ENCODE measurements around the gene C10orf88. TPM values are rescaled to one million over a fixed set of nuclear protein-coding genes. Genes with fewer than 3 reads are reported as not detected.

C10orf88 gene
- total RNA-seq, 1 donor from 2014 or later, result 10.0 TPM

- Mint-ChIP-seq H3K36me3 (ENCODE audit: unreplicated experiment) (peaks cover 5% of the 10 kb centered on the region), H3K27ac (ENCODE audit: unreplicated experiment) (no peak overlapping the region), H3K4me3 (ENCODE audit: unreplicated experiment) (no peak overlapping the region), H3K4me1 (ENCODE audit: unreplicated experiment) (no peaks in the 10 kb centered on the region), H3K9me3 (ENCODE audit: unreplicated experiment) (peaks cover 36% of the 10 kb centered on the region), H3K27me3 (ENCODE audit: unreplicated experiment) (no peaks in the 10 kb centered on the region)
- DNase-seq (ENCODE audit: extremely low spot score, unreplicated experiment), result no peak
- no peak for TF ChIP-seq CTCF (IDR thresholded peaks at IDR 0.05)
Measured at GRCh38 chr10:122968698-122969097, 14.7 kb upstream of the C10orf88 start.

GRCh38 chr10:122966879-122967278, 12.9 kb upstream of the C10orf88 start:
- no peak for TF ChIP-seq CTCF (IDR thresholded peaks at IDR 0.05)
- peaks cover 36% of the 10 kb centered on the region for H3K9me3 Mint-ChIP-seq (ENCODE audit: unreplicated experiment)
- no peak overlapping the region for H3K4me3 Mint-ChIP-seq (ENCODE audit: unreplicated experiment)

GRCh38 chr10:122962405-122962804, 8.4 kb upstream of the C10orf88 start:
- Mint-ChIP-seq H3K36me3 (ENCODE audit: unreplicated experiment) (peaks cover 8% of the 10 kb centered on the region), H3K4me3 (ENCODE audit: unreplicated experiment) (no peak overlapping the region), H3K9me3 (ENCODE audit: unreplicated experiment) (peaks cover 22% of the 10 kb centered on the region), H3K27me3 (ENCODE audit: unreplicated experiment) (no peaks in the 10 kb centered on the region), H3K4me1 (ENCODE audit: unreplicated experiment) (no peaks in the 10 kb centered on the region), H3K27ac (ENCODE audit: unreplicated experiment) (no peak overlapping the region)
- no peak for DNase-seq (ENCODE audit: extremely low spot score, unreplicated experiment)
- no peak for TF ChIP-seq CTCF (IDR thresholded peaks at IDR 0.05)

More at GRCh38 chr10:122966879-122967278, 12.9 kb upstream of the C10orf88 start:
- H3K27me3 Mint-ChIP-seq (ENCODE audit: unreplicated experiment), result no peaks in the 10 kb centered on the region
- no peak for DNase-seq (ENCODE audit: extremely low spot score, unreplicated experiment)
- no peaks in the 10 kb centered on the region for H3K4me1 Mint-ChIP-seq (ENCODE audit: unreplicated experiment)
- H3K27ac Mint-ChIP-seq (ENCODE audit: unreplicated experiment), result no peak overlapping the region
- peaks cover 8% of the 10 kb centered on the region for H3K36me3 Mint-ChIP-seq (ENCODE audit: unreplicated experiment)

- Mint-ChIP-seq H3K36me3 (ENCODE audit: unreplicated experiment) (no peaks in the 10 kb centered on the region), H3K4me3 (ENCODE audit: unreplicated experiment) (no peak overlapping the region), H3K27ac (ENCODE audit: unreplicated experiment) (no peak overlapping the region), H3K9me3 (ENCODE audit: unreplicated experiment) (no peaks in the 10 kb centered on the region), H3K4me1 (ENCODE audit: unreplicated experiment) (peaks cover 22% of the 10 kb centered on the region), H3K27me3 (ENCODE audit: unreplicated experiment) (no peaks in the 10 kb centered on the region)
- no peak for TF ChIP-seq CTCF (IDR thresholded peaks at IDR 0.05)
- no peak for DNase-seq (ENCODE audit: extremely low spot score, unreplicated experiment)
Measured at GRCh38 chr10:122957474-122957873, 3.4 kb upstream of the C10orf88 start.

GRCh38 chr10:122955892-122956291, 1.9 kb upstream of the C10orf88 start:
- DNase-seq (ENCODE audit: extremely low spot score, unreplicated experiment), result no peak
- H3K4me1 Mint-ChIP-seq (ENCODE audit: unreplicated experiment), result peaks cover 28% of the 10 kb centered on the region
- H3K9me3 Mint-ChIP-seq (ENCODE audit: unreplicated experiment), result no peaks in the 10 kb centered on the region
- no peaks in the 10 kb centered on the region for H3K27me3 Mint-ChIP-seq (ENCODE audit: unreplicated experiment)
- H3K27ac Mint-ChIP-seq (ENCODE audit: unreplicated experiment), result no peak overlapping the region
- H3K36me3 Mint-ChIP-seq (ENCODE audit: unreplicated experiment), result no peaks in the 10 kb centered on the region
- TF ChIP-seq CTCF (IDR thresholded peaks at IDR 0.05), result no peak
- H3K4me3 Mint-ChIP-seq (ENCODE audit: unreplicated experiment), result no peak overlapping the region

Data from osteocyte (in vitro differentiated cells).